B cell (primary cell): ENCODE results near the gene CA9. TPM values are rescaled to one million over a fixed set of nuclear protein-coding genes. Genes with fewer than 3 reads are reported as not detected.

Experiments
- ATAC-seq: fragments of 200-7000 bp; cut with Tn5 transposase; one replicate; pipeline ENCODE4 v1.10.0; 2021; ENCODE audit warnings: low read depth, mild to moderate bottlenecking, moderate number of reproducible peaks, moderate library complexity
- CTCF ChIA-PET: fragments of 350-600 bp; sonication (Branson Sonifier 250); formaldehyde crosslinking; loops from one replicate; lab custom pipeline; 2021; ENCODE audit warnings: antibody characterized with exemption, inconsistent platforms; lab: Charles Lee
- POLR2A ChIA-PET: fragments of 350-600 bp; sonication (Branson Sonifier 250); formaldehyde crosslinking; loops from one replicate; lab custom pipeline; 2021; ENCODE audit warnings: antibody characterized with exemption; lab: Charles Lee
- DNase-seq: peaks from one replicate; pipeline ENCODE4 v3.0.0; 2013
- H2AFZ ChIP-seq: 2 replicates; pipeline ENCODE4 v1.6.1; 2012; ENCODE audit warnings: mild to moderate bottlenecking, low read depth, low read length; ENCODE audit not compliant: insufficient read depth, poor library complexity, severe bottlenecking
- H3K27ac ChIP-seq, 2 donors: 1 replicate in 1 of 2; 2 replicates in 1 of 2; pipeline ENCODE4 v1.5.1; 2012 to 2013; ENCODE audit warnings: low read length in 2 of 2, mild to moderate bottlenecking in 2 of 2, moderate library complexity in 1 of 2
- H3K27me3 ChIP-seq, 4 experiments: fragments of 200-600 bp in 1 of 4; sonication (generic) in 1 of 4; replicated peaks in 1 of 4; 1 replicate in 2 of 4; 2 replicates in 2 of 4; pipeline versions ENCODE4 v1.6.1 to v1.7.0; 2013 to 2016; ENCODE audit warnings: low read length in 3 of 4, mild to moderate bottlenecking in 2 of 4, mixed read lengths in 1 of 4, moderate library complexity in 1 of 4; ENCODE audit not compliant: insufficient read depth in 4 of 4, control insufficient read depth in 3 of 4; ENCODE audit errors: control extremely low read depth in 1 of 4
- H3K36me3 ChIP-seq, 2 experiments: replicated peaks in 1 of 2; 1 replicate in 1 of 2; 2 replicates in 1 of 2; pipeline versions ENCODE4 v1.6.1 to v1.7.1; 2013; ENCODE audit warnings: low read length in 1 of 2; ENCODE audit not compliant: insufficient read depth in 2 of 2, control insufficient read depth in 1 of 2; ENCODE audit errors: control extremely low read depth in 1 of 2, extremely low read depth in 1 of 2
- H3K4me1 ChIP-seq, 2 donors: fragments of 200-600 bp in 1 of 2; sonication (generic) in 1 of 2; 1 replicate in 1 of 2; 2 replicates in 1 of 2; pipeline versions ENCODE4 v1.5.1 to v1.6.1; 2013 to 2017; ENCODE audit warnings: low read length in 2 of 2; ENCODE audit not compliant: control insufficient read depth in 2 of 2, insufficient read depth in 2 of 2
- H3K4me2 ChIP-seq: replicated peaks from 2 replicates; pipeline ENCODE3; 2012; ENCODE audit warnings: mild to moderate bottlenecking, low read depth, low read length; ENCODE audit not compliant: poor library complexity, severe bottlenecking
- H3K4me3 ChIP-seq, 5 experiments: fragments of 200-600 bp in 1 of 5; sonication (generic) in 1 of 5; 1 replicate in 3 of 5; 2 replicates in 2 of 5; pipeline versions ENCODE4 v1.5.1 to v1.7.0; 2011 to 2016; ENCODE audit warnings: low read length in 4 of 5, mild to moderate bottlenecking in 4 of 5, low read depth in 2 of 5, control low read depth in 1 of 5, moderate library complexity in 1 of 5; ENCODE audit not compliant: insufficient read depth in 1 of 5; ENCODE audit errors: control extremely low read depth in 1 of 5, extremely low read depth in 1 of 5
- H3K79me2 ChIP-seq: fragments of 200-600 bp; sonication (generic); one replicate; pipeline ENCODE4 v1.6.0; 2016; ENCODE audit warnings: low read length; ENCODE audit not compliant: control insufficient read depth, insufficient read depth
- H3K9ac ChIP-seq: fragments of 200-600 bp; sonication (generic); 2 replicates; pipeline ENCODE4 v1.6.1; 2017; ENCODE audit warnings: mild to moderate bottlenecking, low read length, moderate library complexity
- H3K9me3 ChIP-seq, 3 donors: one replicate each; pipeline versions ENCODE4 v1.6.1 to v1.7.1; 2013; ENCODE audit warnings: low read length in 2 of 3; ENCODE audit not compliant: control insufficient read depth in 2 of 3, insufficient read depth in 1 of 3; ENCODE audit errors: control extremely low read depth in 1 of 3
- H4K20me1 ChIP-seq: 2 replicates; pipeline ENCODE4 v1.6.0; 2012; ENCODE audit warnings: mild to moderate bottlenecking, low read length; ENCODE audit not compliant: insufficient read depth, control insufficient read depth, poor library complexity, severe bottlenecking
- H3K27ac Mint-ChIP-seq: one replicate; pipeline ENCODE4 v1.8.0; 2021; ENCODE audit warnings: mixed read lengths
- H3K27me3 Mint-ChIP-seq: one replicate; pipeline ENCODE4 v1.8.0; 2021; ENCODE audit warnings: mixed read lengths
- H3K4me1 Mint-ChIP-seq: one replicate; pipeline ENCODE4 v1.8.0; 2021; ENCODE audit warnings: mixed read lengths
- H3K4me3 Mint-ChIP-seq: one replicate; pipeline ENCODE4 v1.8.0; 2021; ENCODE audit warnings: mixed read lengths
- H3K9me3 Mint-ChIP-seq: one replicate; pipeline ENCODE4 v1.8.0; 2022; ENCODE audit warnings: mixed read lengths; ENCODE audit not compliant: insufficient read depth
- EZH2 ChIP-seq: IDR thresholded peaks from 2 replicates; pipeline ENCODE4 v1.6.1; 2012; ENCODE audit warnings: borderline replicate concordance, low read depth, mild to moderate bottlenecking, moderate library complexity, low read length; ENCODE audit not compliant: insufficient read depth, poor library complexity, severe bottlenecking
- WGBS: methylation state at CpG from one replicate; pipeline ENCODE4 v1.1.5; 2013; ENCODE audit warnings: missing lambda C conversion rate; ENCODE audit not compliant: insufficient coverage; 5-methylcytosine and 5-hydroxymethylcytosine counted together
- intact Hi-C: fragments of 100-400 bp; cut with micrococcal nuclease; formaldehyde crosslinking; loops from one replicate; pipeline ENCODE4 v1.10.0; 2022
- polyA plus RNA-seq: library from polyadenylated mRNA; depleted of rRNA; stranded (reverse); fragments of >200 nt; gene quantifications from 2 replicates; pipeline ENCODE4 v1.2.3, GENCODE V29; 2012
- total RNA-seq, 2 donors: library from RNA; stranded (reverse); fragments of 120-200 nt in 1 of 2; gene quantifications; 1 replicate in 1 of 2; 2 replicates in 1 of 2; pipeline versions ENCODE4 v1.2.3 to v1.2.4, GENCODE V29; 2013 to 2022
- TF ChIP-seq, protein P1 (sequence below): fragments of 200-600 bp; IDR thresholded peaks from one replicate; pipeline ENCODE4 v1.8.0; 2022; ENCODE audit warnings: antibody characterized with exemption, mild to moderate bottlenecking

Gene CA9
- total and polyA plus RNA-seq, 2 donors (not counting 1 experiment from before 2014, with no cell fraction given) = not detected

DNA sequence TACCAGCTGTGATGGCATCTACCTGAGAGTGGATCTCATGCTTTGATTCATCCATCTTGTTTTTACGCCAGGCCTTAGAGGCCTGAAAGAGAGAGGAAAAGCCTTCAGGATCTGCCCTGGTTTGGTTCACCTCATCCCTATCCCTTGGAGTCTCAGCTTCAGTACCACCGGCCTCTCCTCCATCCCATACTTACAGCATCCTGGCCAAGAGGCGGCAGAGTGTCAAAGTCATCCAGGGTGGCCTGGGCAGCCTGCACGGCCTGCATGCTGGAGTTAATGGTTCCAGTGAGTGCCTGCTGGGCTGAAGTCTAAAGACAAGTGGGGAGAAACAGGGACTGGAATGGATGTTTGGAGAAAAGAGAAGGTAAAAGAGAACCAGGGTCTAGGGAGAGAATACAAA, 45.8 kb downstream of the CA9 start:
- peaks cover 45% of the 10 kb centered on the region for H4K20me1 ChIP-seq
- peak overlapping the region; percentile 56 for H3K4me2 ChIP-seq
- Mint-ChIP-seq H3K4me3 (peak overlapping the region; percentile 29), H3K9me3 (no peaks in the 10 kb centered on the region), H3K27me3 (no peaks in the 10 kb centered on the region), H3K4me1 (peaks cover 26% of the 10 kb centered on the region), H3K27ac (peak overlapping the region; percentile 86)
- no peak overlapping the region for H3K4me3 ChIP-seq
- DNase-seq (no peak), ATAC-seq (no peak)
- H3K9ac ChIP-seq = no peak overlapping the region
- peaks cover 39% of the 10 kb centered on the region for H3K79me2 ChIP-seq
- H3K4me1 ChIP-seq = peaks cover 16 to 24% of the 10 kb centered on the region in 2 donors
- no peaks in the 10 kb centered on the region for H3K9me3 ChIP-seq
- H3K27me3 ChIP-seq = no peaks in the 10 kb centered on the region
- H2AFZ ChIP-seq = no peak overlapping the region
- WGBS = 83% methylated on average over 1 of the region's 4 CpGs
- TF ChIP-seq EZH2 = no peak
- peak overlapping the region; percentile 61 to 88 for H3K27ac ChIP-seq
- CTCF ChIA-PET = interaction anchor here (0.7 to 20.4 kb wide), 4 partner anchors 12 to 115 kb away, joined by 3 to 195 read pairs (median 16); partner anchors contain the start of genes ARHGEF39, CREB3, TLN1 and TPM2
- intact Hi-C loops = loop anchor here (1.0 to 2.0 kb wide), 6 partner anchors 13 to 115 kb away; partner anchors contain the start of genes CCDC107, CD72, CREB3 and RMRP
- POLR2A ChIA-PET = interaction anchor here (0.5 to 3.5 kb wide), 6 partner anchors 11 to 115 kb away, joined by 3 to 21 read pairs (median 6); partner anchors contain the start of genes CCDC107, CREB3, RMRP and TLN1
- H3K36me3 ChIP-seq = peaks cover 16 to 96% of the 10 kb centered on the region in 2 experiments

DNA sequence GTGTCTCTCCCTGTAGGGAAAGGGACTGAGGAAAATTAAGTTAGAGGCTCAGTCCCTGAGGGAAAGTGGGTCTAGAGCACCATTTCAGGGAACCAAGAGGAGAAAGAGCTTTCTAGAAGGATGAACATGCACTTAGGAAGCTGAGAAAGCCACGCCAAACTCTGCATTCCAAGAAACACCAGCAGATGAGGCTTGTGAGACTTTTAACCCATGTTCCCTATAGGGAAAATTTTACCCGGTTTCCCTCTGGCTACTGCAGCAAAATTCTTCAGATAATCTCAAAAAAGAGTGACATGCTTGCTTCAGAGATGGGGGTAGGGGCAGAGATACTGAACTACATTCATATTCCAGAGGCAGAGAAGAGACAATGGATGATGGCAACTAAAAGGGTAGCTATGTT, 49.7 kb downstream of the CA9 start:
- Histone ChIP-seq H4K20me1 (peaks cover 58% of the 10 kb centered on the region), H3K4me3 (no peak overlapping the region), H3K4me1 (peaks cover 38 to 41% of the 10 kb centered on the region in 2 donors), H3K36me3 (peaks cover 17 to 88% of the 10 kb centered on the region in 2 experiments), H3K79me2 (peaks cover 38% of the 10 kb centered on the region), H2AFZ (no peak overlapping the region), H3K27ac (no peak overlapping the region), H3K4me2 (no peak overlapping the region), H3K27me3 (no peaks in the 10 kb centered on the region), H3K9me3 (no peaks in the 10 kb centered on the region), H3K9ac (no peak overlapping the region)
- no peak for ATAC-seq
- CTCF ChIA-PET = interaction anchor here (0.5 to 20.4 kb wide), 4 partner anchors 8 to 105 kb away, joined by 3 to 195 read pairs (median 14); partner anchors contain the start of genes CREB3, TLN1 and TPM2
- POLR2A ChIA-PET = no interaction called here
- whole genome bisulfite sequencing = 100% methylated on average over 1 of the region's 2 CpGs
- H3K4me3 Mint-ChIP-seq = no peak overlapping the region
- peaks cover 22% of the 10 kb centered on the region for H3K4me1 Mint-ChIP-seq
- H3K27ac Mint-ChIP-seq = no peak overlapping the region
- H3K27me3 Mint-ChIP-seq = no peaks in the 10 kb centered on the region
- intact Hi-C loops = no loop called here
- no peaks in the 10 kb centered on the region for H3K9me3 Mint-ChIP-seq
- DNase-seq = no peak
- TF ChIP-seq, protein P1, sequence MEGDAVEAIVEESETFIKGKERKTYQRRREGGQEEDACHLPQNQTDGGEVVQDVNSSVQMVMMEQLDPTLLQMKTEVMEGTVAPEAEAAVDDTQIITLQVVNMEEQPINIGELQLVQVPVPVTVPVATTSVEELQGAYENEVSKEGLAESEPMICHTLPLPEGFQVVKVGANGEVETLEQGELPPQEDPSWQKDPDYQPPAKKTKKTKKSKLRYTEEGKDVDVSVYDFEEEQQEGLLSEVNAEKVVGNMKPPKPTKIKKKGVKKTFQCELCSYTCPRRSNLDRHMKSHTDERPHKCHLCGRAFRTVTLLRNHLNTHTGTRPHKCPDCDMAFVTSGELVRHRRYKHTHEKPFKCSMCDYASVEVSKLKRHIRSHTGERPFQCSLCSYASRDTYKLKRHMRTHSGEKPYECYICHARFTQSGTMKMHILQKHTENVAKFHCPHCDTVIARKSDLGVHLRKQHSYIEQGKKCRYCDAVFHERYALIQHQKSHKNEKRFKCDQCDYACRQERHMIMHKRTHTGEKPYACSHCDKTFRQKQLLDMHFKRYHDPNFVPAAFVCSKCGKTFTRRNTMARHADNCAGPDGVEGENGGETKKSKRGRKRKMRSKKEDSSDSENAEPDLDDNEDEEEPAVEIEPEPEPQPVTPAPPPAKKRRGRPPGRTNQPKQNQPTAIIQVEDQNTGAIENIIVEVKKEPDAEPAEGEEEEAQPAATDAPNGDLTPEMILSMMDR = no peak
- no peak for TF ChIP-seq EZH2
